GM12874 (cell line): ENCODE data around the gene TJAP1.

ENCODE experiments used
- TF ChIP-seq, protein P1 (sequence below): IDR thresholded peaks from 2 replicates; pipeline ENCODE4 v1.5.1; 2011; ENCODE audit warnings: low read depth, mild to moderate bottlenecking, control low read depth, low read length, moderate library complexity; ENCODE audit not compliant: insufficient read depth

TJAP1 gene

DNA sequence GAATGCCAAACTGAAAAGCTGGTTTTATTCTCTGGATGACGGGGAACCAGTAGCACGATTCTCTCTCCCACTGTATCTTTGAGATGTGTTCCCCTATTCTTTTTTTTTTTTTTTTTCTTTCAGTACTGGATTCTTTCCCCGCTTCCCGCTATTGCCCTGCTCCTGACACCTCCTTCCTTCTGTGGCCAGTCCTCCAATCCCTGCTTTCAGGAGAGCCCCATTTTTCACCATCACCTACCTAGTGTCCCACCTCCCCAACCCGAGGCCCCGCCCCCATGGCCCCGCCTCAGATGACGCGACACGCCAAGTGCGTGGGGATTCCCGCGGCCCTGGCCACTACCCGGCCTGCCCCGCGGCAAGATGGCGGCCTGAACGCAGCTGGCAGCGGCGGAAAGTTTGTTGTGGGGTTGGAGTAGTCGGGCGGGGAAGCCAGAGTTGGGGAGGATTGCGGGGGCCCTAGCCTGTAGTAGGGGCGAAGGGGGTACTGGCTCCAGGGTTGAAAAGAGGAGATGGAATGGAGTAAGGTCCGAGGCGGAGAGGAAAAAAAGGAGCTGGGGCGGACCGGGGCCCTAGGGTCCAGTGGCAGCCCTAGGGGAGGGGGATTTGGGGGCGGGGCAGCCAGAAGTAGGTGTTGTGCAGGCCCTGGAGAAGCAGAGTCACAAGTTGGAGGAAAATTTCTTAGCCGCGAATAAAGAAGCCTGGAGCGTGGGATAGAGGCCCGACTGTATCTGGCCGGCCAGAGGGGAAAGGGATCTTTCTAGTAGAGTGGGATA, at the start of gene TJAP1:
Gene TJAP1 (plus strand): TSS at position 336 of the 773 bp plus-strand sequence. CDS start 21,432 bp downstream, outside the sequence.
- TF ChIP-seq, protein P1, sequence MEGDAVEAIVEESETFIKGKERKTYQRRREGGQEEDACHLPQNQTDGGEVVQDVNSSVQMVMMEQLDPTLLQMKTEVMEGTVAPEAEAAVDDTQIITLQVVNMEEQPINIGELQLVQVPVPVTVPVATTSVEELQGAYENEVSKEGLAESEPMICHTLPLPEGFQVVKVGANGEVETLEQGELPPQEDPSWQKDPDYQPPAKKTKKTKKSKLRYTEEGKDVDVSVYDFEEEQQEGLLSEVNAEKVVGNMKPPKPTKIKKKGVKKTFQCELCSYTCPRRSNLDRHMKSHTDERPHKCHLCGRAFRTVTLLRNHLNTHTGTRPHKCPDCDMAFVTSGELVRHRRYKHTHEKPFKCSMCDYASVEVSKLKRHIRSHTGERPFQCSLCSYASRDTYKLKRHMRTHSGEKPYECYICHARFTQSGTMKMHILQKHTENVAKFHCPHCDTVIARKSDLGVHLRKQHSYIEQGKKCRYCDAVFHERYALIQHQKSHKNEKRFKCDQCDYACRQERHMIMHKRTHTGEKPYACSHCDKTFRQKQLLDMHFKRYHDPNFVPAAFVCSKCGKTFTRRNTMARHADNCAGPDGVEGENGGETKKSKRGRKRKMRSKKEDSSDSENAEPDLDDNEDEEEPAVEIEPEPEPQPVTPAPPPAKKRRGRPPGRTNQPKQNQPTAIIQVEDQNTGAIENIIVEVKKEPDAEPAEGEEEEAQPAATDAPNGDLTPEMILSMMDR, result no peak

DNA sequence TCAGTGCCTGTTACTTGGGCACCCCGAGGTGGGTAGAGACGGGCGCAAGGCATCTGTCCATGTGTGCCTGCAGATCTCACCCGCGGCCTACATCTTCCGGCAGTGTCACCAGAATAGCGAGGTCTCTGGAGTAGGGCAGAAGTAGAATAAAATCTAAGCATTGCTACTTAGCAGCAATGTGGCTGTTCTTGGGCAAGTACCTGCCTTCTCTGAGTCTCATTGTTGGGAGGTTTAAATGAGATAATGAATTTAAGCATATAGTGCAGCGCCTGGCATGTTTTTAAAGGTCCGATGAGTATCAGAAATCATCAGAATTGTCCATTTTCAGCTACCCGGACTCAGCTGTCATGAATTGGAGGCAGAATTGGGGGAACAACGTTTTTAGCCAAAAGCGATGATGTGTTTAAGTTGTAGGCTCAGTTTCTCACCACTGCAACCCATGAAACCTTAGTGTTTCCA, 49.2 kb upstream of the TJAP1 start:
- TF ChIP-seq, protein P1, result no peak

DNA sequence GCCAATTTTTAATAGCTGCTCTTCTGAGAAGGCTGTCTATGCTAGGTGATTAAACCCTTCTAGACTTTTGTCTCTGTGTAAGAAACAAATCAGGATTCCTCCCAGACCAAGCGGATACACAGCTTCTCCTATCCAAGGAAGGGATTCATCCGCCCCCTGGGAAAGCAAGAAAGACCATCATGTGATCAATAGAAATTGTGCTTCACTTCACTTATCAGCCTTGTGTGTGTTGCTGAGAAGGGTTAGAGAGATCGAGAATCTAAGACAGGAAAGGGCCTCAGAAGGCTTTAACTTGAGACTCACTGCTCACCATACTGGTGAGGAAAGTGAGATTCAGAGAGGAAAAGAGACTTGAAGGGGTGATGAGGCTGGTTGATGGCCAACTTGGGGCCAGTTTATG, 48.5 kb upstream of the TJAP1 start:
- TF ChIP-seq, protein P1, result no peak

DNA sequence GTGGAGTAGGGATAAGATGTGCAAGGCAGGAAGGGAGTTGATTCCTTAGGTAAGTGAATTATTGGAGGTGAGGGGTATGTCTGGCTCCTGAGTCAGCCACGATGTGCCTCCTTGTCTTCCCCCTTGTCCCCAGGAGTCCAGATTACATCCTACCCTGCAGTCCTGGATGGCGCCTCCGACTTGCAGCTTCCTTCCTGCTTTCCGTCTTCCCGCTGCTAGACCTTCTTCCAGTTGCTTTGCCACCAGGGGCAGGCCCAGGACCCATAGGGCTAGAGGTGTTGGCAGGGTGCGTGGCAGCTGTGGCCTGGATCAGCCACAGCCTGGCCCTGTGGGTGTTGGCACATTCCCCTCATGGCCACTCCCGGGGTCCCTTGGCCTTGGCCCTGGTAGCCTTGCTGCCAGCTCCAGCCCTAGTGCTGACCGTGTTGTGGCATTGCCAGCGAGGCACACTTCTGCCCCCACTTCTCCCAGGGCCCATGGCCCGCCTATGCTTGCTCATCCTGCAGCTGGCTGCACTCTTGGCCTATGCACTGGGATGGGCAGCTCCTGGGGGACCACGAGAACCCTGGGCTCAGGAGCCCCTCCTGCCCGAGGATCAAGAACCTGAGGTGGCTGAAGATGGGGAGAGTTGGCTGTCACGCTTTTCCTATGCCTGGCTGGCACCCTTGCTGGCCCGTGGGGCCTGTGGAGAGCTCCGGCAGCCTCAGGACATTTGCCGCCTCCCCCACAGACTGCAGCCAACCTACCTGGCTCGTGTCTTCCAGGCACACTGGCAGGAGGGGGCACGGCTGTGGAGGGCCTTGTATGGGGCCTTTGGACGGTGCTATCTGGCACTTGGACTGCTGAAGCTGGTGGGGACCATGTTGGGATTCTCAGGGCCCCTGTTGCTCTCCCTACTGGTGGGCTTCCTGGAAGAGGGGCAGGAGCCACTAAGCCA, 45.1 kb upstream of the TJAP1 start:
- TF ChIP-seq, protein P1, result no peak

GRCh38 chr6:43433148-43433547, 44.2 kb upstream of the TJAP1 start:
- TF ChIP-seq, protein P1, result no peak

GRCh38 chr6:43434001-43434840, 43.1 kb upstream of the TJAP1 start:
- TF ChIP-seq, protein P1, result no peak
